Activated CD8-positive, alpha-beta T cell treated with anti-CD3 and anti-CD28 coated beads for 36 hours (primary cell): ENCODE data around the gene SELENOI. TPM values are rescaled to one million over a fixed set of nuclear protein-coding genes. Genes with fewer than 3 reads are reported as not detected.
"Not testable (repeated sequence)": the region's sequence is repeated elsewhere in the genome, so short reads cannot be mapped to it uniquely, and the experiment has no call there.

Experiments
- ATAC-seq: fragments of 200-7000 bp; cut with Tn5 transposase; one replicate; pipeline ENCODE4 v1.10.0; 2021; ENCODE audit warnings: mild to moderate bottlenecking, moderate library complexity
- CTCF ChIA-PET: fragments of 350-600 bp; sonication (Branson Sonifier 250); formaldehyde crosslinking; loops from one replicate; lab custom pipeline; 2021; ENCODE audit warnings: antibody characterized with exemption; lab: Charles Lee
- POLR2A ChIA-PET: fragments of 350-600 bp; sonication (Branson Sonifier 250); formaldehyde crosslinking; loops from one replicate; lab custom pipeline; 2021; ENCODE audit warnings: antibody characterized with exemption; lab: Charles Lee
- DNase-seq: peaks from one replicate; pipeline ENCODE4 v3.0.0-alpha.2; 2020
- H3K27ac Mint-ChIP-seq: one replicate; pipeline ENCODE4 v1.8.0; 2021; ENCODE audit warnings: mild to moderate bottlenecking, mixed read lengths
- H3K27me3 Mint-ChIP-seq: one replicate; pipeline ENCODE4 v1.8.0; 2021; ENCODE audit warnings: mixed read lengths
- H3K36me3 Mint-ChIP-seq: one replicate; pipeline ENCODE4 v1.8.0; 2021; ENCODE audit warnings: low read depth, mixed read lengths
- H3K4me1 Mint-ChIP-seq: one replicate; pipeline ENCODE4 v1.8.0; 2021; ENCODE audit warnings: low read depth, mixed read lengths
- H3K4me3 Mint-ChIP-seq: one replicate; pipeline ENCODE4 v1.8.0; 2021; ENCODE audit warnings: mild to moderate bottlenecking, moderate library complexity, mixed read lengths
- H3K9me3 Mint-ChIP-seq: one replicate; pipeline ENCODE4 v1.8.0; 2021; ENCODE audit warnings: mixed read lengths
- CTCF ChIP-seq: fragments of 200-600 bp; IDR thresholded peaks from one replicate; pipeline ENCODE4 v1.8.0; 2022; ENCODE audit warnings: antibody characterized with exemption, mild to moderate bottlenecking
- intact Hi-C: fragments of 100-400 bp; cut with micrococcal nuclease; formaldehyde crosslinking; loops from one replicate; pipeline ENCODE4 v1.10.0; 2022
- total RNA-seq, 2 experiments: library from RNA; stranded (reverse); gene quantifications; one replicate each; pipeline ENCODE4 v1.2.3, GENCODE V29; 2021

SELENOI gene
- total RNA-seq, 2 experiments from 2014 or later: 38.9 to 39.1 TPM

GRCh38 chr2:26325851-26326250, 20.1 kb upstream of the SELENOI start:
- no peaks in the 10 kb centered on the region for H3K36me3 Mint-ChIP-seq
- no peak overlapping the region for H3K27ac Mint-ChIP-seq
- H3K27me3 Mint-ChIP-seq: no peaks in the 10 kb centered on the region
- no peak for ATAC-seq
- no peak overlapping the region for H3K4me3 Mint-ChIP-seq
- ChIA-PET CTCF (interaction anchor here (0.9 kb wide), 1 partner anchor 143 kb away, joined by 3 read pairs; no protein-coding TSS in a partner anchor), POLR2A (no interaction called here)
- intact Hi-C loops: no loop called here
- peaks cover 21% of the 10 kb centered on the region for H3K4me1 Mint-ChIP-seq
- H3K9me3 Mint-ChIP-seq: no peaks in the 10 kb centered on the region
- no peak for DNase-seq
- no peak for TF ChIP-seq CTCF

GRCh38 chr2:26326514-26326913, 19.4 kb upstream of the SELENOI start:
- Mint-ChIP-seq H3K4me1 (peaks cover 21% of the 10 kb centered on the region), H3K4me3 (no peak overlapping the region), H3K9me3 (no peaks in the 10 kb centered on the region), H3K27me3 (no peaks in the 10 kb centered on the region), H3K36me3 (no peaks in the 10 kb centered on the region), H3K27ac (peak overlapping the region; percentile 20)
- ChIA-PET CTCF (interaction anchor here (1.6 kb wide), 1 partner anchor 375 kb away, joined by 3 read pairs; no protein-coding TSS in a partner anchor), POLR2A (no interaction called here)
- no peak for TF ChIP-seq CTCF
- intact Hi-C loops: no loop called here
- ATAC-seq (peak; percentile 19), DNase-seq (no peak)

GRCh38 chr2:26327291-26328272, 18.4 kb upstream of the SELENOI start:
- no peak for ATAC-seq
- no peak for DNase-seq
- no peak overlapping the region for H3K4me3 Mint-ChIP-seq
- H3K27ac Mint-ChIP-seq: no peak overlapping the region
- ChIA-PET CTCF (interaction anchor here (1.6 kb wide), 1 partner anchor 376 kb away, joined by 3 read pairs; no protein-coding TSS in a partner anchor), POLR2A (no interaction called here)
- H3K36me3 Mint-ChIP-seq: no peaks in the 10 kb centered on the region
- H3K9me3 Mint-ChIP-seq: no peaks in the 10 kb centered on the region
- H3K4me1 Mint-ChIP-seq: peaks cover 21% of the 10 kb centered on the region
- intact Hi-C loops: no loop called here
- TF ChIP-seq CTCF: no peak
- no peaks in the 10 kb centered on the region for H3K27me3 Mint-ChIP-seq

GRCh38 chr2:26329083-26329482, 16.9 kb upstream of the SELENOI start:
- H3K4me3 Mint-ChIP-seq, ATAC-seq, H3K9me3 Mint-ChIP-seq, POLR2A ChIA-PET, H3K27me3 Mint-ChIP-seq, intact Hi-C loops, DNase-seq, H3K36me3 Mint-ChIP-seq, H3K27ac Mint-ChIP-seq: not testable (repeated sequence)
- H3K4me1 Mint-ChIP-seq: peaks cover 21% of the 10 kb centered on the region
- CTCF ChIA-PET: interaction anchor here (0.5 to 0.7 kb wide), 3 partner anchors 11 to 129 kb away, joined by 3 read pairs; no protein-coding TSS in a partner anchor

GRCh38 chr2:26330114-26330549, 15.8 kb upstream of the SELENOI start:
- intact Hi-C loops: loop anchor here (2.0 to 10.0 kb wide), 2 partner anchors 85 to 379 kb away; partner anchors contain the start of genes HADHA and HADHB
- DNase-seq (peak; percentile 96), ATAC-seq (peak; percentile 98)
- Mint-ChIP-seq H3K27me3 (no peaks in the 10 kb centered on the region), H3K4me3 (no peak overlapping the region), H3K9me3 (no peaks in the 10 kb centered on the region), H3K4me1 (peaks cover 21% of the 10 kb centered on the region), H3K36me3 (no peaks in the 10 kb centered on the region), H3K27ac (no peak overlapping the region)
- ChIA-PET CTCF (interaction anchor here (0.5 to 2.4 kb wide), 14 partner anchors 8 to 248 kb away, joined by 3 to 12 read pairs (median 4); partner anchors contain the start of genes HADHA, HADHB and SELENOI), POLR2A (interaction anchor here (1.0 to 3.7 kb wide), 2 partner anchors 15 to 42 kb away, joined by 3 to 15 read pairs; partner anchors contain the start of genes ADGRF3 and SELENOI)
- peak; percentile 88 for TF ChIP-seq CTCF
